ELR (cell line): Measurements from ENCODE around the gene SEBOX.

ENCODE experiments used
- DNase-seq: peaks from one replicate; pipeline ENCODE4 v3.0.0-alpha.2; 2015; ENCODE audit warnings: low read depth

Gene SEBOX

DNA sequence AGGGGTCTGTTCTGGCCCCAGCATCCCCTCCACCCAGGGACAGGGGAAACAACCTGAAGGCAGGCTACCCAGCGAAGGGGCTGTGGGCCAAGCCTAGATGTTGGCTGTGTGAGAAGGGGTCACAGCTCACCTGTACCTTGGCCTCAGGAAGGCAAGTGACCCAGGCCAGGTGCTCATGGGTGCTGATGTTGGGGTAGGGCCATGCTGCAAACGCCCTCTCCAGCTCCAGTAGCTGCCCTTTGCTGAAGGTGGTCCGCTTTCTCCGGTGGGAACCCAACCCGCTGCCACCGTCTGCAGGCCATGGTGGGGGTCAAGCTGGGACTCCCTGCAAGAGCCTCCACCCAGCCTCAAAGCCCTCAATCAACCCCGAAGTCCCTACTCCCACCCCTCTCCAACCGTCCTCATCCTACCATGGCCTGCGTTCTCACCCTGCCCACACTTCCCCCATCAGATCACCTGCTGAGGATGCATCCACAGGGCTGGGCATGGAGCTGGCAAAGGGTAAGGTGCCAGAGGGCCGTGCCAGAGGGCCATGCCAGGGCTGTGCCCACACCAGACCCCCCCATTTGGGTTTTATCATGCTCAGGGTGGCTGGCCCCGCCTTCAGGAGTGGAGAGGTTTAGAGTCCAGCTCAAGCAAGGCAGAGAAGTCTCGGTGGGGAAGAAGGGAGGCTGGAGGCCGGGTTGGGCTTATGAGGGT is at the start of gene SEBOX:
Gene SEBOX (minus strand): TSS at position 535 of the 699 bp plus-strand sequence. CDS start 48 bp downstream, at position 487.
- no peak for DNase-seq

GRCh38 chr17:28413804-28414203 is 48.8 kb upstream of the SEBOX start:
- DNase-seq = no peak

- peak; percentile 29 for DNase-seq
Measured at GRCh38 chr17:28412099-28412498, 47.1 kb upstream of the SEBOX start.

GRCh38 chr17:28407974-28408306 is 42.9 kb upstream of the SEBOX start:
- no peak for DNase-seq

DNA sequence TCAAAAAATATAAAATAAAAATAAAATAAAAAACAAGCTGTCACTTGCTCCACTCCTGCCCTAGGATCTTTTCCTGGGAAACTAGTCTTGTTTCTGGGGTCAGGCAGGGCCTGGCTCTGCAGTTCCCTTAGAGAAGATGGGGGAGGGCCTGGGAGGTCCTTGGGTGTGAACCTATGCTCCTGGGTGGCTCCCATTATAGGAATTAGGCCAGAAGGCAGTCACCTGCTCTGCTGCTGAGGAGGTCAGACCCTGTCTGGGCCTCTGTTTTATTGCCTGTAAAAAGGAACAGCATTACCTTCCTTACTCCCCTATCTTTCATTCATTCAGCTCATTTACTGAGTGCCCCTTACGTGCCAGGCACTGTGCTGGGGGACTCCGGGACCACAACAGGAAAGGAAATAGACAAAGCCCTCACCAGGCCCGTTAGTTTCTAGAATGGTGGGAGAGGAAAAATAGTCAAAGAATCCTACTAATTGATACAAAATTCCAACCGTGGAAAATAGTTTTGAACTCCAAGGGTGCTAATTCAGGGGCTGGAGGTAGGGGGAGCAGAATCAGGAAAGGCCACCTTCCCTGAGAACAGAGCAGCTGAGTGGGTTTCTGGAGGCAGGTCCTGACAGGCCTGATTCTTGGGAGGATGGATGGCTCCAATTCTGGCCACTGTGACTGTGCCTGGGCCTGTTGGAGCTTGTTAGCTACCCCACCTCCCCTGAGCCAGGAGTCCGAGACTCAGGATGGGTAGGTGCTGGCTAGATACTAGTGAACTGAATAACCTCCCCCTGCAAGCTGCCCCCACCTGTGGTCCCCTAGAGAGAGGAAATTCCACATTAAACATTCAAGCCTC is 42.4 kb upstream of the SEBOX start:
- no peak for DNase-seq

DNA sequence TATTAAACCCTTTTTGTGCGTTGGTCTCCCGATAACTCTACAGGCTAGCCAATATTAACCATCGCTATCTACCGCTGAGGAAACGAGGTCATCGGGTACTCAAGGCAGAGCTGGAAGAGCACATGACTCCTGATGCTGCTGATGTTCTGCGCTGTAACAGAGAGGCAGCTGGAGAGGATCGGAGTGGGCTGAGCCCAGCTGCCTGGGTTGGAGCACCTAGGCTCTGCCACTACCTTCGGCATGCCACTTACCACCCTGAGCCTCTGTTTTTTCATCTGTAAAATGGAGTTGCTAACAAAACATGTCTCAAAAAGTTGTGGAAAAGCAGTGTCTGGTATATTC is 41.4 kb upstream of the SEBOX start:
- DNase-seq = peak; percentile 21

GRCh38 chr17:28405632-28406472 is 40.9 kb upstream of the SEBOX start, which contains the start of gene SLC46A1:
Gene SLC46A1, minus strand, starts transcription at chr17:28406212. Its CDS starts 98 bp downstream, at chr17:28406114.
- peak; percentile 50 for DNase-seq

DNA sequence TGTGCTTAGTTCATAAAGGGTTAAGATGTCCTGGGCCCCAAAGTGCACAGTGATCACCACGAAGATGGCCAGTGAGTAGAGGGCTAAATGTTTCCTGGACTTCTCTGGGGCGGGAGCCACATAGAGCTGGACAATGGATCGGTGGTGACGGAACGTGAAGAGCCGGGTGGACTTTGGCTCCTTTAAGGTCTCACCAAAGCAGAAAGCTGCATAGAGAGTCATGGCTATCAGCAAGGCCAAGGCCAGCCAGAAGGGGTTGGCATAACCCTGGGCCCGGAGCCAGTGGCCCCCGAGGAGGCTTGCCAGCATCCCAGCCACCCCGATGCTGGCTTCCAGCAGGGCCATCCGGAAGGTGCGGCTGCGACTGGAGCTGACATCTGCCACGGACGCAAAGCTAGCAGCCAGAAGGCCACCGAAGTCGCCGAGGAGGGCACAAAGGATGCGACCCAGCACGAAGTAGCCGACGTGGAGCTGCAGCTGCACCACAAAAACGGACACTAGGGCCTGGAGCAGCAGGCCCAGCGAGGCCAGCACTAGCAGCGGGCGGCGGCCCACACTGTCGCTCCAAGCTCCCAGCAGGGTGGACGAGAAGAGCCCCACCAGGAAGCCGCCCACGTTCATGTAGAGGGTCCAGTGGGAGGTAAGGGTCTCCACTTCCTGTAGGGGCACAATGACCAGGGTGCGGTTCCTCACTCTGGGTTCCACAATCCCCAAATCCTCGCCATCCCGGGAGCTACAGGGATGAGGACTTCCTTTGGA is 40.0 kb upstream of the SEBOX start:
- DNase-seq = no peak

DNA sequence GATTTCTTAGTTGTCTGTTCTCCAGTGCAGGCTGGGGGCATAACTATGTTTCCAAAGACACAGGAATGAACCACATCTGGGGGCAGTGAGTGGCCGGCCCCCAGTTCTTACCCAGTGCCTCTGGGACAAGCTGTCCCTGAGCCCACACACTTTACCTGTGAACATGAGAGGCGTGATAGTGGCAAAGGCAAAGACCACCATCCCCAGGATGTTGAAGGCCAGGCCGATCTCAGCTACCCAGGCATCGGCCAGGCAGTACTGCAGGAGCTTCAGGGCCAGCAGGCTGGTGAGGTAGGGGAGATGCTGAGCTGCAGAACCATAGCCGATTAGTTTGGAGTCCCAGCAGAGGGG is 39.4 kb upstream of the SEBOX start:
- DNase-seq = no peak

DNA sequence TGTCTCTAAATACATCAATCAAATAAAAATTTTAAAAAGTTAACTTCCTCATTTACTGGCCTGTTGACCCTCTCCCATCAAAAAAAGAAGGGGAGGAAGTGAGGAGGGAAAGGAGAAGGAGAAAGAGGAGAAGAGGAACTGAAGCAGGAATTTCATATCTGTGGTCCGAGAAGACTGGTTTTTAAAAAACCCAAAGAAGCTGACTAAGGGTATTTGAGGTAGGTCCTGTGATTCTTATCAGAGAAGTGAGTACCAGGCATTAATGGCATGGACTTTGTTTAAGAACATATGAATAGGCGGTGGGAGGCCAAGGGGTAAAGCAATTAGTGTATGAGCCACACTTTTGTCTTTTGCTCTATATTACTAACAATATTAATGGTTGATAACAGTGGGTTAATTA is 39.0 kb upstream of the SEBOX start:
- no peak for DNase-seq

DNA sequence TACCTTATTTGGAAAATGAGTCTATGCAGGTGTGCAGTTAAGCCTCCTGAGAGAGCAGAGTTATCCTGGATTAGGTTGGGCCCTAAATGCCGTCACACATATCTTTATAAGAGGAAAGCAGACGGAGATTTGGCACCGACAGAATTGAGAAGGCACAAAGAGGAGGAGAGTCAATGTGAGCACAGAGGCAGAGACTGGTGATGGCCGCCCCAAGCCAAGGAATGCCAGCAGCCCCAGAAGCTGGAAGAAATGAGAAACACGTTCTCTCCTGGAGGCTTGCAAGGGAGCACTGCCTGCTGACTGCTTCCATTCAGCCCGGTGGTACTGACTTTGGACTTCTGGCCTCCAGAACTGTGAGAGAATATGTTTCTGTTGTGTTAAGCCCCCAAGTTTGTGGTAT is 37.8 kb upstream of the SEBOX start:
- no peak for DNase-seq

DNA sequence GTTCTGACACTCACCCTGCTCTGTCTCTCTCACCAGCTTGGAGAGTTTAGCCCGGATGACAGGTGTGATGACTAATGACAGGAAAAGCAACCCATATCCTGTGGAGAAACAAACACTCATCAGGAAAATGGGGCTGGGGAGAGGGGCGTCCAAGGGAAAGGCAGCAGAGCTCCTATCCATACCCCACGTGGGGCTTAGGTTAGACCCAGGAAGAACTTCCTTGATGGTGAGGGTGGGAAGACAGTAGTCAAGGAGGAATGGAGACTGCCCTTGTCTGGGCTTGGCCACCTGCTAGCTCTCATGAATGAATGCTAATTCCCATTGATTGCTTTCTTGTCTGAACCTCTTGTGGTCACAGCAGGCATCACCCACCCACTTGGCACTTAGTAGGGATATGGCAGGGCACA is 37.2 kb upstream of the SEBOX start:
- no peak for DNase-seq

DNA sequence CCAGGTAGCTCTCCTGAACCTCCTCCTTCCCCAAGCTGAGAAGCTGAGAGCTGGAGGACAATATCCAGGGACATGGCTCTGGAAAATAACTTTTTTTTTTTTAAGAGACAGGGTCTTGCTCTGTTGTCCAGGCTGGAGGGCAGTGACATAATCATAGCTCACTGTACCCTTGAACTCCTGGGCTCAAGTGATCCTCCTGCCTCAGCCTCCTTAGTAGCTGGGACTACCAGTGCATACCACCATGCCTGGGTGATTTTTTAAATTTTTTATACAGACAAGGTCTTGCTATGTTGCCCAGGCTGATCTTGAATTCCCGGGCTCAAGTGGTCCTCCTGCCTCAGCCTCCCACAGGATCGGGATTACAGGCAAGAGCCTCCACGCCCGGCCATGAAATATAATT is 34.8 kb upstream of the SEBOX start:
- no peak for DNase-seq

GRCh38 chr17:28398280-28398981 is 33.4 kb upstream of the SEBOX start:
- DNase-seq = peak; percentile 20

GRCh38 chr17:28397687-28398279 is 32.8 kb upstream of the SEBOX start:
- DNase-seq = no peak

- no peak for DNase-seq
Measured at GRCh38 chr17:28397275-28397674, 32.3 kb upstream of the SEBOX start.

GRCh38 chr17:28396635-28397239 is 31.7 kb upstream of the SEBOX start:
- no peak for DNase-seq

DNA sequence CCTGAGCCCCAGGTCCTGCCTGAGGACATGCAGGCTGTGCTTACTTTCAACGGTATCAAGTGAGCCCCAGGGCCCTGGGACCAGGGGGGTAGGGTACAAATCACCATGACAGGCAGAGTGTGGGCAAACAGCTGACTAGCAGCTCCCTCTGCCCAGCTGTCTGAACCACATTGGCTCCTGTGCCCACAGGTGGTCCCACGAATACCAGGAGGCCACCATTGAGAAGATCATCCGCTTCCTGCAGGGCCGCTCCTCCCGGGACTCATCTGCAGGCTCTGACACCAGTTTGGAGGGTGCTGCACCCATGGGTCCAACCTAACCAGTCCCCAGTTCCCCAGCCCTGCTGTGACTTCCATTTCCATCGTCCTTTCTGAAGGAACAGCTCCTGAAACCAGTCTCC is 31.0 kb upstream of the SEBOX start:
- DNase-seq = no peak

DNA sequence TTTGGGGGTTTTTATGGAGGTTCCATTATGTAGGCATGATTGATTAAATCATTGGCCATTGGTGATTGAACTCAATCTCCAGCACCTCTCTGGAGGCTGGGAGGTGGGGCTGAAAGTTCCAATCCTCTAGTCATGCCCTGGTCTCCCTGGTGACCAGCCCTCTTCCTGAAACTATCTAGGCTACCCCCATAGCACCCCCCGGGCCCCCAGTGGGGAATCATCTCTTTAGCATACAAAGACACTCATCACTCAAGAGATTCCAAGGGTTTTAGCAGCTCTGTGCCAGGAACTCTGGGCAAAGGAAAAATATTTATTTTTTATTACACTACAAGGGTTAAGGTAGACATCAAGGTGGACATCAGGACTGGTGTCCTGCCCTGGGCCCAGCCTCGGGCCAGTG is 30.4 kb upstream of the SEBOX start:
- DNase-seq = no peak

DNA sequence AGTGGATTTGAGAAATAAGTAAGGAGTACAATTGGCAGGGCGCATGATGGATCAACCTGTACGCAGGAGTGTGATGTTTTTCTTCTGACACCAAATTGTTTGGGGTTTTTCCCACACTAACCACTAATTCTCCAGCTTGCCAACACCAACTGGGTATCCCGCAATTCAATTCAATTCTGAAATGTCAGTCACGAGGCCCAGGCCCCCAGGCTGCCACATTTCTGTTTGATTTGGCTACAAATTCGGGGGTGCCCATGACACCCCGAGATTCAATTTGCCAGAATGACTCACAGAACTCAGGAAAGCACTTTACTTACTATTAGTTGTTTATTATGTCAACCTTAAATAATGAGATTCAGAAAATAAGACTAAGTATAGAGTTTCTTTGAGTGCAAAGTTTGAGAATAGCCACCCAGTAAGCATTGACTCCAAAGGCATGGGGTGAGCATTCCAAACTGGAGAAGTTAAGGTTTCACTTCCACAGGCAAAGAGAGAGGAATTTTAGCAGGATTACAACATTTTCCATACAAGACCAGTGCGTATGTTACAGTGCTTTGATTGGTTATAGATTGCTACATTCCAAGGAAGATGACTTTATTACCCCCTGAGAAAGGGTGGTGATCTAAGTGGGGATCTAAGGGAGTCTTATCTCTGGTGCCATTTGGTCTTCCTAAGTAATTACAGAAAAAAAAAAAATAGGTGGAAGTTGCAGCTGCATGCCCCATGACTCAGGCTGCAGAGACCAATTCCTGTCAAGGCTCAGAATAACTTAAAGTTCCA is 29.5 kb upstream of the SEBOX start:
- peak; percentile 44 for DNase-seq
